Neural progenitor cell (in vitro differentiated cells): ENCODE measurements around the gene CACFD1. TPM values are rescaled to one million over a fixed set of nuclear protein-coding genes. Genes with fewer than 3 reads are reported as not detected.

Experiments used
- DNase-seq: peaks from one replicate; pipeline ENCODE4 v3.0.0-alpha.2; 2016; ENCODE audit warnings: low spot score
- H2AFZ ChIP-seq: fragments of 200-600 bp; sonication (generic); replicated peaks from 2 replicates; pipeline ENCODE4 v1.6.1; 2016; ENCODE audit warnings: antibody characterized with exemption
- H3F3A ChIP-seq: fragments of 200-600 bp; sonication (generic); 2 replicates; pipeline ENCODE4 v1.6.1; 2016; ENCODE audit warnings: antibody characterized with exemption, low read depth
- H3K27ac ChIP-seq: fragments of 200-600 bp; sonication (generic); 2 replicates; pipeline ENCODE4 v1.5.1; 2016; ENCODE audit warnings: mild to moderate bottlenecking
- H3K27me3 ChIP-seq: fragments of 200-600 bp; sonication (generic); 2 replicates; pipeline ENCODE4 v1.6.1; 2016; ENCODE audit warnings: mild to moderate bottlenecking, moderate library complexity
- H3K36me3 ChIP-seq: fragments of 200-600 bp; sonication (generic); 2 replicates; pipeline ENCODE4 v1.5.1; 2016
- H3K4me1 ChIP-seq: fragments of 200-600 bp; sonication (generic); 2 replicates; pipeline ENCODE4 v1.6.1; 2016; ENCODE audit warnings: mixed run types
- H3K4me2 ChIP-seq: fragments of 200-600 bp; sonication (generic); 2 replicates; pipeline ENCODE4 v1.6.1; 2016
- H3K4me3 ChIP-seq: fragments of 200-600 bp; sonication (generic); 2 replicates; pipeline ENCODE4 v1.5.1; 2016
- H3K79me2 ChIP-seq: fragments of 200-600 bp; sonication (generic); 2 replicates; pipeline ENCODE4 v1.6.1; 2016; ENCODE audit warnings: low read depth
- H3K9ac ChIP-seq: fragments of 200-600 bp; sonication (generic); 2 replicates; pipeline ENCODE4 v1.6.1; 2016
- H3K9me3 ChIP-seq: fragments of 200-600 bp; sonication (generic); 2 replicates; pipeline ENCODE4 v1.5.1; 2016; ENCODE audit warnings: low read depth
- H4K20me1 ChIP-seq: fragments of 200-600 bp; sonication (generic); 2 replicates; pipeline ENCODE4 v1.6.1; 2016; ENCODE audit warnings: low read depth
- H3K27ac Mint-ChIP-seq: 3 replicates; pipeline ENCODE4 v1.8.0; 2021; ENCODE audit warnings: mixed read lengths
- H3K27me3 Mint-ChIP-seq: 2 replicates; pipeline ENCODE4 v1.8.0; 2022; ENCODE audit warnings: low read depth, mild to moderate bottlenecking, inconsistent platforms, moderate library complexity, mixed read lengths; ENCODE audit not compliant: insufficient read depth
- H3K36me3 Mint-ChIP-seq: 3 replicates; pipeline ENCODE4 v1.8.0; 2021; ENCODE audit warnings: mixed read lengths
- H3K4me1 Mint-ChIP-seq: 3 replicates; pipeline ENCODE4 v1.8.0; 2021; ENCODE audit warnings: mixed read lengths
- H3K4me3 Mint-ChIP-seq: 3 replicates; pipeline ENCODE4 v1.8.0; 2021; ENCODE audit warnings: mild to moderate bottlenecking, moderate library complexity, mixed read lengths
- H3K9me3 Mint-ChIP-seq: 3 replicates; pipeline ENCODE4 v1.8.0; 2020; ENCODE audit warnings: mixed read lengths
- EZH2 ChIP-seq: fragments of 200-600 bp; sonication (generic); IDR thresholded peaks from 2 replicates; pipeline ENCODE4 v1.6.1; 2017; ENCODE audit warnings: antibody characterized with exemption, mild to moderate bottlenecking, moderate library complexity
- EZH2phosphoT487 ChIP-seq: fragments of 200-600 bp; sonication (generic); IDR thresholded peaks from 2 replicates; pipeline ENCODE4 v1.6.1; 2017; ENCODE audit warnings: antibody characterized with exemption
- total RNA-seq: library from RNA; depleted of rRNA; stranded (reverse); fragments of >200 nt; gene quantifications from 2 replicates; pipeline ENCODE4 v1.2.3, GENCODE V29; 2015; ENCODE audit warnings: low replicate concordance
- TF ChIP-seq, protein P1 (sequence below): fragments of 200-600 bp; sonication (generic); IDR thresholded peaks from 2 replicates; pipeline ENCODE4 v1.5.1; 2017; ENCODE audit warnings: antibody characterized with exemption, mild to moderate bottlenecking

Gene CACFD1
- total RNA-seq, 1 donor from 2014 or later, result 15.7 TPM

DNA sequence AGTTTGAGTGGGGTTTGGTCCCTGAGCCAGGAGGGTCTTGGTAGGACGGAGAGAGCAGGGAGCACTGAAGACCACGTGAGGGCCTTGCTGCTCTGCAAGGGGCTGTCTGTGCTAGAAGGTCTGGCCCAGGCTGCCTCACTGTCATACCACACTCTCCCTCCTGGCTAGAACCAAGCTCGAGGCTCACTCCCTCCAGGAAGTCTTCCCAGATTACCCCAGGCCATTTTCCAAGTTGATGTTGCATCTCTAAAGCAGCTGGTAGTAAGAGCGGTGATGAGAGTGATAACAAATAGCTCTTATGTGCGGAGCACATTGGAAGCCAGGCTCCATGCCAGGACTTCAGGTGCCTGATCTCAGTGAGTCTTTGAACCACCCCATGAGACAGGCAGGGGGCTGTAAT, 58.4 kb downstream of the CACFD1 start:
- Histone ChIP-seq H2AFZ (no peak overlapping the region), H3K4me3 (no peak overlapping the region), H3K4me2 (no peak overlapping the region), H3K4me1 (no peaks in the 10 kb centered on the region), H3K27me3 (no peaks in the 10 kb centered on the region), H3K27ac (no peak overlapping the region), H3K36me3 (no peaks in the 10 kb centered on the region), H3K9ac (no peak overlapping the region), H4K20me1 (no peaks in the 10 kb centered on the region), H3K9me3 (no peaks in the 10 kb centered on the region), H3K79me2 (no peaks in the 10 kb centered on the region), H3F3A (no peaks in the 10 kb centered on the region)
- Mint-ChIP-seq H3K27me3 (peaks cover 9% of the 10 kb centered on the region), H3K4me1 (peaks cover 20% of the 10 kb centered on the region), H3K27ac (peak overlapping the region; percentile 30), H3K4me3 (no peak overlapping the region), H3K36me3 (no peaks in the 10 kb centered on the region), H3K9me3 (no peaks in the 10 kb centered on the region)
- DNase-seq, result no peak
- TF ChIP-seq EZH2 (no peak), EZH2phosphoT487 (no peak)
- TF ChIP-seq, protein P1, sequence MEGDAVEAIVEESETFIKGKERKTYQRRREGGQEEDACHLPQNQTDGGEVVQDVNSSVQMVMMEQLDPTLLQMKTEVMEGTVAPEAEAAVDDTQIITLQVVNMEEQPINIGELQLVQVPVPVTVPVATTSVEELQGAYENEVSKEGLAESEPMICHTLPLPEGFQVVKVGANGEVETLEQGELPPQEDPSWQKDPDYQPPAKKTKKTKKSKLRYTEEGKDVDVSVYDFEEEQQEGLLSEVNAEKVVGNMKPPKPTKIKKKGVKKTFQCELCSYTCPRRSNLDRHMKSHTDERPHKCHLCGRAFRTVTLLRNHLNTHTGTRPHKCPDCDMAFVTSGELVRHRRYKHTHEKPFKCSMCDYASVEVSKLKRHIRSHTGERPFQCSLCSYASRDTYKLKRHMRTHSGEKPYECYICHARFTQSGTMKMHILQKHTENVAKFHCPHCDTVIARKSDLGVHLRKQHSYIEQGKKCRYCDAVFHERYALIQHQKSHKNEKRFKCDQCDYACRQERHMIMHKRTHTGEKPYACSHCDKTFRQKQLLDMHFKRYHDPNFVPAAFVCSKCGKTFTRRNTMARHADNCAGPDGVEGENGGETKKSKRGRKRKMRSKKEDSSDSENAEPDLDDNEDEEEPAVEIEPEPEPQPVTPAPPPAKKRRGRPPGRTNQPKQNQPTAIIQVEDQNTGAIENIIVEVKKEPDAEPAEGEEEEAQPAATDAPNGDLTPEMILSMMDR, result no peak

DNA sequence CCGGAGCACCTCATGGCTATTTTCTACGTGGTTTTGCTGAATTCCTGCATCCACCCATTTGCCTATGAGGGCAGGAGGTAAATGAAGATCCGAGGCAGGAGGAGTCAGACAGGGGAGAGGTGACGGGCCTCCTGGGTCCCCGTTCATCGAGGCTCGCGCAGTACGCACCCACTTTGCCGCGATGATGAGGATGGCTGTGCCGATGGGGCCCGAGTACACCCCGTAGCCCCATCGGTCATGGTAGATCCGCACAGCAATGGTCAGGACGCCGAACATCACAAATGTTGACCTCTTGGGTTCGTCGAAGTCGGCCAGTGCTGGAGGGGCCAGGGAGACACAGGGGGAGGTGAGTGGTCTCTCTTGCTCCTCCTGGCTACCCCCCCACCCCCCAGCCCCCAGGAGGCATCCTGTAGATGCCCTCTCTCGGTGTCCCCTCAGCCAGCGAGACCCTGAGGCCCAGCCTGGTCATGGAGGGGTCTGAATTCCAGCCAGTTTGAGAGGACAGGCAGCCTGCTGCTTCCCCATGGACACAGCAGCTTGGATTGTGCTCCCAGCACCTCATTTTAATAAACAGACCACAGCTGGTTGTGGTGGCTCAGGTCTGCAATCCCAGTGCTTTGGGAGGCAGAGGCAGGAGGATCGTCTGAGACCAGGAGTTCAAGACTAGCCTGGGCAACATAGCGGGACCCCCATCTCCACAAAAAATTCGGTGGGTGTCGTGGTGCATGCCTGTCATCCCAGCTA, 59.1 kb downstream of the CACFD1 start:
- Histone ChIP-seq H3K27ac (no peak overlapping the region), H3K9ac (no peak overlapping the region), H3K4me3 (no peak overlapping the region), H3K4me2 (no peak overlapping the region), H2AFZ (no peak overlapping the region), H3F3A (no peaks in the 10 kb centered on the region), H4K20me1 (no peaks in the 10 kb centered on the region), H3K9me3 (no peaks in the 10 kb centered on the region), H3K79me2 (no peaks in the 10 kb centered on the region), H3K27me3 (no peaks in the 10 kb centered on the region), H3K4me1 (no peaks in the 10 kb centered on the region), H3K36me3 (no peaks in the 10 kb centered on the region)
- peak overlapping the region; percentile 81 for H3K27ac Mint-ChIP-seq
- no peak for DNase-seq
- H3K27me3 Mint-ChIP-seq, result peaks cover 10% of the 10 kb centered on the region
- peaks cover 26% of the 10 kb centered on the region for H3K4me1 Mint-ChIP-seq
- no peaks in the 10 kb centered on the region for H3K9me3 Mint-ChIP-seq
- TF ChIP-seq EZH2 (no peak), EZH2phosphoT487 (no peak)
- TF ChIP-seq, protein P1, result no peak
- H3K4me3 Mint-ChIP-seq, result no peak overlapping the region
- no peaks in the 10 kb centered on the region for H3K36me3 Mint-ChIP-seq

DNA sequence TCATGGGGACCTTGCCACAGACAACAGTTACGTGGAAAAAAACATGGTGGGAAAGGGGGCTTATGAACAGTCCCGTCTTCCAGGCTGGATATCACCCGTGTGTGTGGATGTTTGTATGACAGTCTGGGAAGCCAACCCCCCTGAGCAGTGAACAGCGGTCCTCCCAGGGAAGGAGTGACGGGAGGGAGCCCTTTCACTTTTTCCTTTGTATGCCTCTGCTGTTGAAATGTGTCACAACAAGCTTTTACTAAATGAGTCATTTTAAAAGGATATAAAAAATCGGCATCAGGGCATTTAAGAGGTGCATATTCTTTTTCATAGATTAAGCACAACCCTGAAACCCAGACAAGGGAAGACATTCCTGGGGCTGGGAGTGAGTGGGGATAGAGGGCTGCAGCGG, 59.9 kb downstream of the CACFD1 start:
- Mint-ChIP-seq H3K36me3 (no peaks in the 10 kb centered on the region), H3K27me3 (peaks cover 10% of the 10 kb centered on the region), H3K4me1 (peaks cover 27% of the 10 kb centered on the region), H3K4me3 (no peak overlapping the region), H3K27ac (peak overlapping the region; percentile 81), H3K9me3 (no peaks in the 10 kb centered on the region)
- H3K27ac ChIP-seq, result no peak overlapping the region
- no peaks in the 10 kb centered on the region for H4K20me1 ChIP-seq
- no peak overlapping the region for H3K4me3 ChIP-seq
- no peaks in the 10 kb centered on the region for H3K79me2 ChIP-seq
- H3K36me3 ChIP-seq, result no peaks in the 10 kb centered on the region
- H3F3A ChIP-seq, result no peaks in the 10 kb centered on the region
- H3K4me2 ChIP-seq, result no peak overlapping the region
- no peaks in the 10 kb centered on the region for H3K27me3 ChIP-seq
- no peaks in the 10 kb centered on the region for H3K9me3 ChIP-seq
- H3K9ac ChIP-seq, result no peak overlapping the region
- TF ChIP-seq EZH2, result no peak
- TF ChIP-seq, protein P1, result no peak
- TF ChIP-seq EZH2phosphoT487, result no peak
- H3K4me1 ChIP-seq, result no peaks in the 10 kb centered on the region
- H2AFZ ChIP-seq, result no peak overlapping the region
- no peak for DNase-seq
